D721Med (cell line): Measurements from ENCODE around the gene CCER1.

Experiments
- DNase-seq: peaks from one replicate; pipeline ENCODE4 v3.0.0; 2011; ENCODE audit warnings: low spot score; ENCODE audit not compliant: insufficient read length
- FAIRE-seq: peaks from 2 replicates; lab custom pipeline; 2011; peaks lifted over from hg19 to GRCh38; lab: Jason Lieb, UNC
- CTCF ChIP-seq: IDR thresholded peaks from 2 replicates; pipeline ENCODE4 v1.5.1; 2012; ENCODE audit warnings: mild to moderate bottlenecking, control low read depth; ENCODE audit not compliant: insufficient read depth; ENCODE audit errors: missing control alignments

The CCER1 gene

GRCh38 chr12:90969851-90970250, 14.9 kb upstream of the CCER1 start:
- FAIRE-seq (no peak), DNase-seq (no peak)
- TF ChIP-seq CTCF = no peak

GRCh38 chr12:90969346-90969745, 14.4 kb upstream of the CCER1 start:
- no peak for DNase-seq
- TF ChIP-seq CTCF = no peak
- FAIRE-seq = no peak

GRCh38 chr12:90965204-90965603, 10.2 kb upstream of the CCER1 start:
- no peak for DNase-seq
- no peak for TF ChIP-seq CTCF
- FAIRE-seq = no peak

- TF ChIP-seq CTCF = no peak
- FAIRE-seq (no peak), DNase-seq (no peak)
These were observed 9.6 kb upstream of the CCER1 start for GRCh38 chr12:90964616-90965015.

GRCh38 chr12:90963946-90964345, 9.0 kb upstream of the CCER1 start:
- DNase-seq (no peak), FAIRE-seq (no peak)
- TF ChIP-seq CTCF = no peak

- TF ChIP-seq CTCF = no peak
- DNase-seq (no peak), FAIRE-seq (peak; percentile 63)
These were observed 6.2 kb upstream of the CCER1 start for GRCh38 chr12:90961154-90961553.

- TF ChIP-seq CTCF = peak; percentile 87
- FAIRE-seq (peak; percentile 91), DNase-seq (no peak)
These were observed 4.7 kb upstream of the CCER1 start for GRCh38 chr12:90959538-90960139.
